Measurements from ENCODE around the gene UBFD1.

The UBFD1 gene

GRCh38 chr16:23527961-23528643, 29.4 kb upstream of the UBFD1 start:
- no peak for DNase-seq (ENCODE audit: low read depth)
- no peak overlapping the region for H3K4me3 ChIP-seq (replicated peaks; ENCODE audit: low read depth, low read length)
- no peak for TF ChIP-seq CTCF (IDR thresholded peaks at IDR 0.05; ENCODE audit: low read length, missing control alignments)

- no peak for DNase-seq (ENCODE audit: low read depth)
- no peak overlapping the region for H3K4me3 ChIP-seq (replicated peaks; ENCODE audit: low read depth, low read length)
- no peak for TF ChIP-seq CTCF (IDR thresholded peaks at IDR 0.05; ENCODE audit: low read length, missing control alignments)
Measured at GRCh38 chr16:23528644-23529310, 28.8 kb upstream of the UBFD1 start.

DNA sequence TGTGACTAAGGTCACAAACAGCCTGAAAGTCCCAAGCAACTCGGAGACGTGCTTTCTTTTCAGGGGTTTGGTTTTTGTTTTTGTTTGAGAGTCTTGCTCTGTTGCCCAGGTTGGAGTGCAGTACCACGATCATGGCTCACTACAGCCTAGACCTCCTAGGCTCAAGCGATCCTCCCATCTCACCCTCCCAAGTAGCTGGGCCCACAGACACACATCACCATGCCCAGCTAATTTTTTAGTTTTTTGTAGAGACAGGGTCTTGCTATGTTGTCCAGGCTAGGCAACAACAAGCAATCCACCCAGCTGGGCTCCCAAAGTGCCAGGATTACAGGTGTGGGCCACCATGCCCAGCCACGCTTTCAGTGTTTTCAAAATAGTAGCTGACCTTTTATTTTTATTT, 27.5 kb upstream of the UBFD1 start:
- no peak for TF ChIP-seq CTCF (IDR thresholded peaks at IDR 0.05; ENCODE audit: low read length, missing control alignments)
- no peak for DNase-seq (ENCODE audit: low read depth)
- no peak overlapping the region for H3K4me3 ChIP-seq (replicated peaks; ENCODE audit: low read depth, low read length)

DNA sequence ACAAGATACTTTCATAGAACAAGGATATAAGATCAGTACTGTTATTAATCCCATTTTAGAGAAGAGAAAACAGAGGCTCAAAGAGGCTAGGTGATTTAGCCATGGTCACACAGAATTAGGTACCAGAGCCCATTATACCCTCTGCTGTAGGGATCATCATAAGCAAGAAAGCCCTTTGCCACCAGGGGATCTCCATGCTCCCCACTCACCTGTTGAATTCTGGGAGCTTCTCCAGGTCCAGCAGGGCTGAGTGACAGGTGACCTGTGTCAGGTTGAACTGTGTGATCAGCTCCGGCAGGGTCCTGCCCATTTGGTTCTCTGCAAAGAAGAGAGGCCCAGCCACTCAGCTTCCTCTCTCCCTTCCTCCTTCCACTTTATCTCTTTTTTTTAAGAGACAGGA, 25.1 kb upstream of the UBFD1 start:
- DNase-seq (ENCODE audit: low read depth) = no peak
- no peak for TF ChIP-seq CTCF (IDR thresholded peaks at IDR 0.05; ENCODE audit: low read length, missing control alignments)
- H3K4me3 ChIP-seq (replicated peaks; ENCODE audit: low read depth, low read length) = no peak overlapping the region

- TF ChIP-seq CTCF (IDR thresholded peaks at IDR 0.05; ENCODE audit: low read length, missing control alignments) = no peak
- no peak overlapping the region for H3K4me3 ChIP-seq (replicated peaks; ENCODE audit: low read depth, low read length)
- DNase-seq (ENCODE audit: low read depth) = no peak
Measured at GRCh38 chr16:23534868-23535860, 22.4 kb upstream of the UBFD1 start.

GRCh38 chr16:23535901-23536300, 21.6 kb upstream of the UBFD1 start:
- no peak for TF ChIP-seq CTCF (IDR thresholded peaks at IDR 0.05; ENCODE audit: low read length, missing control alignments)
- no peak for DNase-seq (ENCODE audit: low read depth)
- no peak overlapping the region for H3K4me3 ChIP-seq (replicated peaks; ENCODE audit: low read depth, low read length)

Data from fibroblast of pulmonary artery (primary cell).